ENCODE results near the gene SRPX.

Gene SRPX, protein sequence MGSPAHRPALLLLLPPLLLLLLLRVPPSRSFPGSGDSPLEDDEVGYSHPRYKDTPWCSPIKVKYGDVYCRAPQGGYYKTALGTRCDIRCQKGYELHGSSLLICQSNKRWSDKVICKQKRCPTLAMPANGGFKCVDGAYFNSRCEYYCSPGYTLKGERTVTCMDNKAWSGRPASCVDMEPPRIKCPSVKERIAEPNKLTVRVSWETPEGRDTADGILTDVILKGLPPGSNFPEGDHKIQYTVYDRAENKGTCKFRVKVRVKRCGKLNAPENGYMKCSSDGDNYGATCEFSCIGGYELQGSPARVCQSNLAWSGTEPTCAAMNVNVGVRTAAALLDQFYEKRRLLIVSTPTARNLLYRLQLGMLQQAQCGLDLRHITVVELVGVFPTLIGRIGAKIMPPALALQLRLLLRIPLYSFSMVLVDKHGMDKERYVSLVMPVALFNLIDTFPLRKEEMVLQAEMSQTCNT

DNA sequence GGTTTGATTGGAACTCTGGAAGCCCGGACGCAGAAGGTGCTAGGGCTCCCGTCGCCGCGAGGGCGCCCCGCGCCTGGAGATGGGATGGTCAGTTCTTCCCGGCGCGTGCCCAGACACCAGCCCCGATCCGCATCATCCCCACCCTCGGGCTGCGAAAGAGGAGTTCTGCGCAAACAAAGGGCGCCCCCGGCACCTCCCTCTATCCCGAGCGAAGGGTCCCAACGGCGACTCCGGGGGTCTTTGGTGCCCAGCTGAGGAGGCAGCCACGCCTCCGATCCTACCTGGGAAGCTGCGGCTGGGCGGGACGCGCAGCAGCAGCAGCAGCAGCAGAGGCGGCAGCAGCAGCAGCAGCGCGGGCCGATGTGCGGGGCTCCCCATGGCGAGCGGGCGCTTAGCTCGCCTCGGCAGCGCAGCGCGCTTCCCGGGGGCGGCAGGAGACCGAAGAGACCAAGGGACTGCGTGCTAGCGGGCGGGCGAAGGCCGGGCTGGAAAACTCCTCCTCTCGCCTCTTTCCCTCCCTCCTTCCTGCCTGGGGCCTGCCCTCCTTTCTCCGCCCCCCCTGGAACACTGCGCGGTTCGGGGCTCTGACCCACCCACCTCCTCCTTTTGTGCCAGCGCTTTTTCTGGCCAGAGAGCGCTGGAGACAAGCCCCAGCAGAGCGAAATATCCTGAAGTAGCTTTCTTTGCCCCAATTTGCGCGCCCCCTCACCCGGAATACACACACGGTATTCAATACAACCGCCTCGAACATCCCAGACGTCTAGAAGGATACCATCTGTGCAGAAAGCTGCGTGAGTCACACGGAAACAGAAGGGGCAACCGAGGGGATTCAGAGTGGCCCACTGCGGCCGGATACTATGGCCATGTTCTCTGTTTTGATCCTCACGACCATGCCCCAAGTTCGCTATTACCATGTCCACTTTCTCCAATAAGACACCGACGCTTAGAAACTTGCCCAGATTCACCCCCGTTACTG lies at the start of gene SRPX:
Gene SRPX, minus strand, starts transcription at position 457 of the 976 bp plus-strand sequence. Its CDS starts 79 bp downstream, at position 378.
- DNase-seq, result no peak

DNA sequence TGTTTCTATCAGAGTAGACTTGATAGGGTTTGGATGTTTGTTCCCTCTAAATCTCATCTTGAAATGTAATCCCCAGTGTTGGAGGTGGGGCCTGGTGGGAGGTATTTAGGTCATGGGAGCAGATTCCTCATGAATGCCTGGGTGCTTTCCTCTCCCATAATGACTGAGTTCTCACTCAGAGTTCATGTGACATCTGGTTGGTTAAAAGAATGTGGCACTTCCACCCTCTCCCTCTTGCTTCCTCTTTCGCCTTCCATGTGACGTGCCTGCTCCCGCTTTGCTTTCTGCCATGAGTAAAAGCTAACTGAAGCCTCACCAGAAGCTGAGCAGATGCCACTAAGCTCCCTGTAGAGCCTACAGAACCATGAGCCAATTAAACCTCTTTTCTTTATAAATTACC lies 47.3 kb upstream of the SRPX start:
- DNase-seq, result no peak

DNA sequence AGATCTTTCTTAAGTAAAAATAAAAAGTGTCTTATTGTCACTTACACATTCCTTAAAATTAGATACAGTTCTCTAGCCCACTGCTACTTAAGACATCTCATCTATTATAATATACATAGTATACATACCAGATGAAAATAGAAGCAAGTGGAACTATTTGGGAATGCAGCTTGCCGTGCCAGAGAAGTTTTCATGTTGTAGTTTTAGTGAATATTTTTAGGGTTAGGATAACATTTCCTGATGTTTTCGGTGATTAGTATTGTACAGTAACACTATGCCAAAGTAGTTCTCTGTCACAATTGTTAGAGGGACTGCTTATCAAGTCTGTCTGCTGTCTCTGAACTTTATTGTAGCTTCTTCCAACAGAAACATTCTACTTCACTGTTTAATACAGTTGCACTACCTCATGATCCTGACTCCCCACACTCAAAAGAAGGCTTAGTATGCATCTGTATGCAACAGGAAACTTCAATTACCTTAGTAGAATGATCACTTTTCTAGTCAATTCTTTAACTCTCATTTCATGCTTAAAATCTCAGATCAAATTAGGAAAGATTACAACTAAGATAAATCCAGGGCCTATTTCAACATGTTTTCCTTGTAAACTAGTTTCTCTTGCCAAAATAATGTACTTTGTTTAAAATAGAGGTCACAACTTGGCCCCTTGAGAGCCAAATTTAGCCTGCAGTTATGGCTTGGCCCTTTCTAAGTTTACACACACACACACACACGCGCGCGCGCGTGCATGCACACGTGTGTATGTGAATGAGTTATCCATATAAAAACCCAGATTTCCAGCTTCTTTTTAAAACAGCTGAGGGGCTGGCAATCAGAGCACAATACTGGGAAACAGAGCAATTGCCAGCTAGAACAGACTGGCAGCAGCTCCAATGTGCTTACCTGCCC lies 42.3 kb upstream of the SRPX start:
- no peak for DNase-seq

DNA sequence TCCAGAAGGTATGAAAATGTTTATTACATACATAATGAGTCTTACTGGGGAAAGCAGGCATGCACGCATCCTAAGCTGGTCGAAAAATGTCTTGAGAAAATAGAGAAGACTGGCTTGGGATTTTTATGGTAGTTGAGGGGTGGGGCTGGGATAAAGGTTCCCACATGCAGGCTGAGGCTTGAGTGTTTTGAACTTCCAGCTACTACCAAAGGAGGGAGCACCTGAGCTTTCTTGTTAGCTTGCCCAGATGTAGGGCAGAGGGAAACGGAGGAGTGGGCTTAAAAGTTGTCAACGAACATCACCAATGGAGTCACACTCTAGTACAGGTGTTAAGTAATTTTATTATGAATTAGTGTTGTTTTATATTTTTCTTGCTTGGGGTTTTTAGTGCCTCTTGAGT lies 39.6 kb upstream of the SRPX start:
- no peak for DNase-seq

DNA sequence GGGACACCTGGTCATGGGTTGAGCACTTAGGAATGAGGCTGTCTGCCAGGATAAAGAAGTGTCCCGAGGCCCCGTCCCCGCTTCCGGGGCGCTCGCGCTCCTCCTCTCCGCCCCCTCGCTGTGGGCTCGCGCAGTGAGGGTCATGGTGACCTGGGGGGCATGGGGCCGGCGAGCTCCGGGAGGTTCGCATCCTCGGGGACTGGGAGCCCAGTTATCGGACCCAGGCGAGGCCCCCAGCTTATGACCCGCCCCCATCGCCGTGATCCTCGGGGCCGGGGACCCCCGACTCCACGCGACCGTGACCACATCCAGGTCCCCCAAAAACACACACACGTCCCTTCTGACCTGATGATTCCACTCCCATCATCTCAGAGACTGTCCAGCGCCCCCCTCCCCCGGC lies 35.3 kb upstream of the SRPX start:
- no peak for DNase-seq

DNA sequence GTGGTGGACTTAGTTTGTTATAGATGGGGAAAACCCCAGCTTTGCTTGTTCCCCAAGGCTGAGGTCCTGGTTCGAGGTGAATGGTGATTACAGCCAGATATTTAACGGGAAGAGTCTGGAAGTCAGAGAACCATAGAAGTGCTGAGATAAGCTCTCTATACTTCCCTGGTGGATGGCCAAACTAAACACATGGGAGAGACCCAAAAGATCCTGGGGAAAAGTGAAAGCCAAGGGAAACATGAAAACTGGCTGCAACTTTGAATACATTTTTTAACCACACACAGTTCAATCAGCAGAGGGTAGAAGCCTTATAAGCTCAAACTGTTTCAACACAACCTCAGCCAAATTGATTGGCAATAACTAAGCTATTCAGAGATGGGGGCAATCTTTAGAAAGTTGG lies 29.3 kb upstream of the SRPX start:
- no peak for DNase-seq

DNA sequence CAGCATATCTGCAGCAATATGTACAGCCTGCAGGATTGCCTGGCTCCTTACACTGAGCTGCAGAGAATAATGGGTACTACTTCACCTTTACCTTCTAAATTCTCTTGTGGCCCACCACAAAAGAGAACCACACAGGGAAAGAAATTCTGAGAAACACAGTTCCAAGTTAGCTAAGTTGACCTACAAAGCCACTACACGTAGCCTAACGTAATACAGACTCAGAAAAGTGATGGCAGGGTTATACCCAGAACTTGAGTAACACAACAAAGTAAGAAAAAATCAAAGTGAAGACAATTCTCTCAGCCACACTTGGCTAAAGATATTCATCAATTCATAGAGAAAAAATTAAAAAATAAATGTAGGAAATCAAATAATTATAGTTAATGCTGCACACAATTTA lies 26.4 kb upstream of the SRPX start:
- no peak for DNase-seq

DNA sequence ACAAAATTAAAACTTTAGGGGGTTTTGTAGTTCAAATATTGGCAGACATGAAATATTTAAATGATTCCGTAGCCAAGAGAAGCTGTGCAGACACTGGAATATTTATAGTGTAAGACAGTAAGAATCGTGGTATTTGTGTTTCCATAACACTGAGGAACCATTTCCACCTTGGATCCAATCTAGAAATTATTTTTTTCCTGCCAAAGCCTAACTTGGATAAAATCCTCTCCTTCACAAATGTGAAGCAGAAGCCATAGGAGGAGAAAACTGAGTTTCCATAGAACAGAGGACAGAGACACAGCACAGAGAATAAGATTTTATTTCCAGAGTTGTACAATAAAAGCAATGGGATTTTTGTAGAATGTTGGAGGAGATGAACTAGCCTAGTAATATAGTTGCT lies 19.9 kb upstream of the SRPX start:
- DNase-seq, result no peak

DNA sequence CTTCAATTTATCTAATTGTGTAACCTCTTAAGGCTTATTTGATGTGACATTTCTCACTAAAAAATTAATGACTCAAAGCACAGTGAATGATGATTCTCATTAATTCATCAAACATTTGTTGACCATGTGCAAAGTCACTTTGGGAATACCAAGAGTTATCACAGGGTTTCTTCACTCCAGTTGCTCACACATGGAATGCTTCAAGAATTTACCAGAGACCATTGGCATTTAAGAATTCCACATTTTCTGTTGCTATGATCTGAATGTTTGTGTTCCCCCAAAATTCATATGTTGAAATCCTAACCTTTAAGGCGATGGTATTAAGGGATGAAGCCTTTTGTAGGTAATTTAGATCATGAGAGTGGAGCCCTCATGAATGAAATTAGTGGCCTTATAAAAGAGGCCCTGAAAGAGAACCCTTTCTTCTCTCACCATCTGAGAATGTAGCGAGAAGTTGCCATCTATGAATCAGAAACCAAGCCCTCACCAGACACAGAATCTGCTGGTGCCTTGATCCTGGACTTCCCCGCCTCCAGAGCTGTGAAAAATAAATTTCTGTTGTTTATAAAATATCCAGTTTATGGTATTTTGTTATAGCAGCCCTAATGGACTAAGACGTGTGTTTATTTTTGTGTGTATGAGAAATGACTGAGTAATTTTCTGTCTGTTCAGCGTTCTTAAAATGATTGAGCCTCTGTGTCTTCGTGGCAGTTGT lies 16.4 kb upstream of the SRPX start:
- DNase-seq, result no peak

DNA sequence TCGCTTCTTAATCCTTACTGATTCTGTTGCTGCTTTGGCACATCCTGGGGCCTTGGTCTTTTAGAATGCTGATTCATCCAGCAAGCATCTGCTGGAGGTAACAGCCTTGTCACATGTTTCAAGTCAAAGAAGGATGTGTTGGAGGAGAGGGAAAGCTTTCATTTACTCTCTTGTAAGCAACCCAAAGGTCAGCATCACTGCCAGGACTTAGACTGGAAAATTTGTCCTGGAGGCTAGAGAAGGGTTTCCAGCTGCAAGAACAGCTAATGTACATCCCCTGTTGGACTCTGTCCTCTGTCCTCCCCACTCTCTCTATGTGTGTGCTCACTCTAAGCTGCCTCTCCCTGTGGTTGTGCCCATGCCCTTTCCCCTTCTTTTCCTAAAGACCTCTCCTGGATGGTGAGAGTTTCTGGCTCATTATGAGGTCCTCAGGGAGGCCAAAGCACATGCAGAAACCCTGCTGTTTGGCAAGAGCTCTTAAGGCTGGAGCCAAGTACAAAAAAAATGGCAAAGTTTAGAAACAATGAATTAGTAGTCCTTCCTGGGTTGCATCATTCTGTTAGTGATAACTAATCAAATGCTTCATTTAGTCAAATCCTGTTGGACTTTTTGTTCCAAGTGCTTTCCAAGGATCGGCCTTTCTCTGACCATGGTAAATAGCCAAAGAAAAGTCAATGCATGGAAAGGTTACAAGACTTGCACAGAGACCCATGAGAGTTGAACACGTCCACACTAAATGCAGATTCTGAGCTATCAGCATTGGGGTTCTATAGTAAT lies 13.4 kb upstream of the SRPX start:
- DNase-seq, result no peak

DNA sequence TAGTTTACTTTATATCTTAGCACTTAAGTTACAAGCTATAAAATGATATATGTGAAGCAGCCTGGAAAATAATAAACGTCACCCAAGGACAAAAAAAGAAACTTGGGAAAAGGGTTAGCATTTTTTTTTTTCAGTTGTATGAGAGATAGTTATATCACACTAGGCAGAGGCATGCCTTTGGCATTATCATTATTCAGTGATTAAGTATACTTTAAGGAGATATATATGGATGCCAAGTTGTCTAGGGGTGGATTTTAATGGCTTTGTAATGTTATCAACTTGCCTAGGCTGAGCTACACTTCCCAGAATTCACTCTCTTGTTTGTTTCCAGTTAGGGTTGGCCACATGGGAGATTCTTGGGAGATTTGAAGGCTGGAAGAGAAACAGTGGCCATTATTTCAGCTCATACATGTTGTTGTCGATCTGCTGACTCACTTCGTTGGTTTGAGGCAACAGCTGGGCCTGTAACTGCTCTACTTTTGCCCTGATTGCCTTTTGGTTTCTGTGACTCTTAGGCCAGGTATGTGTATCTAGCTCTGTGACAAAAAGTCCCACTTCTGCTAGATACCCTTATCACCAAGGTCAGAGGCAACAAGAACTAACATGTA lies 11.5 kb upstream of the SRPX start:
- DNase-seq, result no peak

DNA sequence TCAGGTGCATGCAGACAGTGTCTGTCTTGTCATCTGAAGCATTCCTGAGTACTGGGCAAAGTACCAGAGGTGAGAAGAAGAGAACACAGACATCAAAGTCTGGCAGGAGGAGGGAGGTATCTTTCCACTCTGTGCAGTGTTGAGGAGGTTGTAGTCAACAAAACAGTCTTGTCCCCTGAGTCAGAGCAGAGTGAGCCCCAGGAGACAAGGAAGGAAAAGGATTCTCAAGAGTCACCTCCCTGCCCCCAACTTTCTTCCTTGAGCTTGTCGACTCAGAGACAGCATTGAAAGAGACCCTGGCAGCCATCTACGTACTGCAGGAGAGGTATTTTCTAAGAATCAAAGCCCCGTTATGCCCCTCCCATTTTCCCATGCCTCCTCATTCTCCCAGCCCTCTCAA lies 4.4 kb upstream of the SRPX start:
- DNase-seq, result no peak

DNA sequence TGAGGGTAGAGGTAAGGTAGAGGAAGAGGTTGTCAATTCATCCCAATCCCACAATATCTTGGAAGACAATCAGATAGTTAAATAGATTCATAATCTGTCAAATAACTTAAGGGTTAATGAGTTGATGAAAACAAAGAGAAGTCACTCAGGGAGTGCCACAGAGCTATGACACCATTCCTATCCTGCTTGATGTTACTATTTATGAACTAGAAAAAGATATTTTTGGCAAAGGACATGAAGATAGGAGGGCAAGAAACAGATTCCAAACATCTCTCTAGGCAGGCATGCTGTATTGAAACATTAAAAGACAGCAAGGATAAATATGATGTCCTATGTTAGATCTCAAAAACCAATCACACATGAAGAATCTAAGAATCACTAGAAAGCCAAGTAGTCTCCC lies 3.5 kb upstream of the SRPX start:
- DNase-seq, result no peak

DNA sequence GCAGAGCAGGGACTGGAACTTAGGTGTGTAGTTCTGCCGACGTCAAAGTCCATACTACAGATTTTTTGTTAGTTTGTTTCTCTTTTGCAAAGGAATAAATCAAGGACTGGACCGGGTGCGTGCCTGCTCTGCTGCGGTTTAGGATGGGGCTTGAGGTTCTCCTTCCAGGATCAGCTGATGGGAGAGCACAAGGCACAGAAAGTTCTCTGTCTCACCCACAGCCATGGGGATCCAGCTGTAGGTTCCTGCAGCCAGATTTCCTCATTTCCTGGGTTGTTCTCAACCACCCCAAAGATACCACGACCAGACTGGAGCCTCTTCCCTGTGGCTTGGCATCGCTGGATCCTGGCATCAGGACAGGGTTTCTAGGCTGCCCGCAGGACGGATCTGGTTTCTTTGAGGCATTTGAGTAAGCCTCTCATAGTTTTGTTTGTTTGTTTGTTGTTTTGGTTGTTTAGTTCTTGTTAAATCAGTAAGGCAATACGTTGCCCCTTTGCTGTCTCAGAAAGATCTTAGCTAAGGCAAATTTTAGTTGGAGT lies 789 bp upstream of the SRPX start:
- DNase-seq, result no peak

DNA sequence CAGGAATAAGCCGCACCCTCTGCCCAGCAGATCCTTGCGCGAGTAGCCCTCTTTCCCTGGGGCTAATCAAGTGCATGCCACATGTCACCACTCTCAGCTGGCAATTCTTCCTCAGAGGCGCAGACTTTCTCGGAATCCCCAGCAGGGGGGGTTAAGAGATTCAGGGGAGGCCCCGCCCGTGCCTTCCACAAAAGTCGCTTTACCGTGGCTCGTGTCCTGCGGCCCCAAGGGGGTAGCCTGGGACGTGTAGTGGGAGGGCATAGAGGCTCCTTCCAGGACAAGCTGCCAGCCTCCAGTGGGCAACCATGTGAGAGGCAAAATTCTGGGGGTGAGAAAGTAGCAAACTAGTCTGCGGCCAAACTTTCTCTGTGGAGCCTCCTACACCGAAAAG lies 652 bp downstream of the SRPX start:
- no peak for DNase-seq

DNA sequence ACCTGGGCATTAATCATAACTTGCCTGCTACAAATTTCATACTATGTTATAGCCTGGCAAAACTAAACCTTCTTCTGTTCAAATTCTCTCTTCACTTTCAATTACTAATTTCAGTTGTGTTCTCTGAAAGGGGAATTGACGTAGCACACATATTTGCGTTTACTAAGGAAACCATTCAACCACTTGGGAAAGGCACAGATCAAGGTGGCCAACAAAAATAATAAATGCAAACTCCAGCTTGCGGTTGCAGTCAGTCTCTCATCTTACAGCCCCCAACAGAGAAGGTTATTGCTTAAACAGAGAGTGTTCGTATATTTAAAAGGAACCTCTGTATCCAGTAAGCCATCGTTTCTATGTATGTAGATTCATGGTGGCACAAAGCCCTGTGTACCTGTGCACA lies 4.0 kb downstream of the SRPX start:
- no peak for DNase-seq

DNA sequence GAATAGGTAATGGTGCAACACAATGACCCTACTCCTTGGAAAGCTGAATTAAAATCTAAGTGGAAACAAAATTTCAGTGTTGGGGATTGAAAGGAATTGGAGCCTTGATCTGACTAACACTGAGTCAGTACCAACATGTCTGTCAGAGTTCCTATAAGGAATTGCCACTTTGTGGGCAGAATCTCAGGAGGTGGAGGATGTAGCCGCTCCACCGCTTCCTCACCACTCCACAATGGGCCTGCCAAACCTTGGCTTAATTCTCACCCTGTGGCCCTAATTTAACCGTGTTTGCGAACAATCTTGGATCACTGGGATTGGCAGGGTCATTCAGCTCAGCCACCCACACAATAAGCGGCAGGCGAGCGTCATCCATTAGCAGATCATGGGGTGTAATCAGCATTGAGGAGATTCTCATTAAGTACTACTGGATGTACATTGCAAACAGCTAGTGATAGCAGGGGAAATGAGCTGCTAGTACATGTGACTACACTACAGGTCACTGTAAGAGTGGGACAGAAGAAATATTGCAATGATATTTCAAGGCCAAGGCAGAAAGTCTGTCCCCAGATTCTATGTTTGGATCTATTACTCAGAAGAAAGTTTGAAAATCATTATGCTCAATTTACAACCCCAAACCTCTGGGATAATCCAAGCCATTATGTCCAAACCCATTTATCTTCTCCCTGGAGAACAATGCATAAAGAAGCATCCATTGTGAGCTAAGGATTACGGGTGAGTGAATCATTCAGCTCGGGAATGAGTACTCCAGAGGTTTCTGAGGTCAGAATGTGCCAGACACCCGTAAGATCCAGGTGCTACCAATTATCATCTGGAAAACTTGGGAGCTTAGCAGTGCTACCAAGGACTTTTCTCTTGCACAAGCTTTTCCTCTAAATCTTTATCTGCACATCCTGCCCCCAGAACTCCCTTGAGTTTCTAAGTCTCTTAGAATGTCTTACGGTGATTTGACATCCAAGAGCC lies 5.8 kb downstream of the SRPX start:
- no peak for DNase-seq

DNA sequence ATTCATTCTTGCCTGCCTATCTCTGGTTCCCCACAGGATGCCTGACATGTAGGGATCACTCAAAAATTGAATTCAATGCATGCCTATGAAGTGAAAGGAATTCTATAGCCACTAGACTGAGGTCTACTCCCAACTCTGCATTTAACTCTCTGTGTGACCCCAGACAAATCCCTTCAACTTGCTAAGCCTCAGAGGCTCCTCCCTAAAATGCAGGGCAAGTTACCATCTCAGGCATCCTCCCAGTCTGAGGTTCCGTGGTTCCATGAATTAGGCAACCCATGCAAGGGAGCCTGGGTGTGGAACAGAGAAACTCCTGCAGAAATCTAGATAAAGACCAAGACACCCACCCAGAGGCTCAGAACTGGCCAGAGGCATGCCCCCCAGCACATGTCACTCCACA lies 6.6 kb downstream of the SRPX start:
- DNase-seq, result no peak

DNA sequence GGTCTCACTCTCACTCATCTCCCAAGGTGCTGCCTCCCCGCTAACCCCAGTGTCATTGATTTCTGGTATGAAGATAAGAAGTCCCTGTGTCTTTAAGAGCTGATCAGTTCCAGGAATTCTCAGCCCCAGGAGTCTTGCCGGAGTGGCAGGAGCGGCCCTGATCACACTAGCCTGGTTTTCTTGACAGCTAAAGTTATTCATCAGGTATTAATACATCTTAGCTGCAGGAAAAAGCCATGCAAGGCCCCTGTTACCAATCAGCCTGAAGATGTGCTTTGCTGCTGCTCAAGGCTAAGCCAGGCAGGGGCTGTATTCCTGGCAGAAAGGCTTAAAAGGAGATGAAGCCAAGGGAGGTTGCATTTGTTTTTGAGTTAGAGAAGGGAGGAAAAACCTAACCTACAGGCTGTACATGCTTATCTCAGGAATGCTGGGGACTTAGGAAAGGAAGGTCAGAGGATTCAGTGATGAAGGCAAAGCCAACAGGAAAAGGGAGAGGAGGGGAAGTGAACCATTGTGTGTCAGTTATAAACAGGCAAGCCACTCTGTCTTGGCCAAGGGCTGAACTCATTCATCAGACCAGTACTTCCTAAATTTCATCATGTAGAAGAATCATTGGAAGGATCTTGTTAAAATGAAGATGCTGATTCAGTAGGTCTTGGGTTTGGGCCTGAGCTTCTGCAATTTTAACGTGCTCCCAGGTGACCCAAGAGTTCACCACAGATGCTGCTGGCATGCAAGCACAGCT lies 8.6 kb downstream of the SRPX start:
- DNase-seq, result no peak

All from activated CD4-positive, alpha-beta T cell treated with anti-CD3 and anti-CD28 coated beads for 1 hour (primary cell).